CD4-positive, alpha-beta T cell treated with Interferon alpha-2 for 1 hour (primary cell): ENCODE measurements around the gene FOXN3.
A peak's percentile ranks its signal among the peaks of the same experiment; 100 is the strongest.

Source experiments
- DNase-seq, 2 donors: peaks; one replicate each; pipeline ENCODE4 v3.0.0-alpha.2; 2020 to 2022

The FOXN3 gene

GRCh38 chr14:89382901-89383845 lies 33.9 kb downstream of the FOXN3 start:
- no peak for DNase-seq

- DNase-seq: no peak
These were observed 34.5 kb downstream of the FOXN3 start for GRCh38 chr14:89382487-89382886.

- no peak for DNase-seq
These were observed 36.9 kb downstream of the FOXN3 start for GRCh38 chr14:89379891-89380820.

DNA sequence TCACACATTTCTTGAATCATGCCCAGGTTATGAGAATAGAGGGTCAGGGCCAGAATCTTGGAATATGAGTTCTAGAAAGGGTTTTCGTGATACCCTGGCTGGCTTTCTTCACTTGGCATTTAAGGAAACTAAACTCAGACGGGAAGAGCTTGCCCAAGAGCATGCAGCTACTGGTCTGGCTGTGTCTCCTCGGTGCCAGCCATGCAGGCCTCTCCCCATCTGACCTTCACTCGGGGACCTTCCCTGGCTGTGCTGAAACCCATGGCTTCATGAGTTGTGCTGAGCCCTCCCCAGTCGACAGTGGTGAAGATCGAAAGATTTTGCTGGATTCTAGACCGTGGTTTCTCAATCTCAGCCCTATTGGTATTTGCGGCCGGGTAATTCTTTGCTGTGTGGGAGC lies 38.0 kb downstream of the FOXN3 start:
- no peak for DNase-seq

GRCh38 chr14:89378119-89378518 lies 38.9 kb downstream of the FOXN3 start:
- no peak for DNase-seq

DNA sequence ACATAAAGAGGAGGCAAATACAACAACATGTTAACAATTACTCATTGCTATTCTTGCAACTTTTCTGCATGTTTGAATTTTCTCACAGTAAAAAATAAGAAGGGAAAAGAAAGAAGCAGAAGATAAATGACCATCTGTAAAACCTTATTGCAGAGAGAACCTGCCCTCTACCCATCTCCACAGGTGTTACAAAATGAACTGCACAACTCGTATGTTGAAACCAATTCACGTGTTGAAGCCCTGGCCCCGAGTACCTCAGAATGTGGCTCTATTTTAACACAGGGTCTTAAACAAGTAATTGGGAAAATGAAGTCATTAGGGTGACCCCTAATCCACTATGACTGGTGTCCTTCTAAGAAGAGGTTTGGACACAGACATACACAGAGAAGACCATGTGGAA lies 39.5 kb downstream of the FOXN3 start:
- DNase-seq: no peak

- no peak for DNase-seq
These were observed 42.1 kb downstream of the FOXN3 start for GRCh38 chr14:89374908-89375307.

DNA sequence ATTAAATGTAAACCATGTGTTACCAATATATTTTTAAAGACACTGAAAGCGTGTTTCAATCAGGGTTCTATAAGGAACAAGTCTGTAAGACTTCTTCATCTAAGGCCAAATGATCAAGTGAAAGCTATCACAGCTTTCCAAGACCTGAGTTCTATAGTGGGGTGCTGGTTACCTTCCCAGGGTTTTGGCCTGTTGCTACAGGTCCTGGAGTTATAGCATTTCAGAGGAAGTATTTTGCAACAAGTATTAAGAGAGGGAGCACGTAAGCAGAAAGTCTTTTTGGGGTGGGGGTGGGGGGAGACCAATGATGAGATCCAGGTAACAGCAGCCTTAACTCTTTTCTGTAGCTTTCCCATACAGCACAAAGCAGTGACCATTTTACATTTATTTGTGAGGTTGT lies 43.8 kb downstream of the FOXN3 start:
- no peak for DNase-seq

DNA sequence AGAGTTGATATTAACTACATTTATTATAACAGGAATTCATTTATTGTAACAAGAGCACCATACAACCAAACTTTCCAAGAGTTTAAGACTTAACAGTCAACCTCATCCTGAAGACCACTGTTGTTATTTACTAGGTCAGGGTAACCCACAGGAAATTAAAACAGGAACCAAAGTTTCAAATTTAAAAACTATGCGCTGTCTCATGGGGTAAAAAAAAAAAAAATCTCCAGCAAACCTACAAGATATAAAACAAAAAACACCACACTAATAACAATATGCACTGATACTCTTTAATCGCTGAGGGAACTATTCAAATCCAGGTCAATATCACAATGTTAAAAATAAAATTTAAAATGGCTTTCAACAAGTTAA lies 44.5 kb downstream of the FOXN3 start:
- no peak for DNase-seq

DNA sequence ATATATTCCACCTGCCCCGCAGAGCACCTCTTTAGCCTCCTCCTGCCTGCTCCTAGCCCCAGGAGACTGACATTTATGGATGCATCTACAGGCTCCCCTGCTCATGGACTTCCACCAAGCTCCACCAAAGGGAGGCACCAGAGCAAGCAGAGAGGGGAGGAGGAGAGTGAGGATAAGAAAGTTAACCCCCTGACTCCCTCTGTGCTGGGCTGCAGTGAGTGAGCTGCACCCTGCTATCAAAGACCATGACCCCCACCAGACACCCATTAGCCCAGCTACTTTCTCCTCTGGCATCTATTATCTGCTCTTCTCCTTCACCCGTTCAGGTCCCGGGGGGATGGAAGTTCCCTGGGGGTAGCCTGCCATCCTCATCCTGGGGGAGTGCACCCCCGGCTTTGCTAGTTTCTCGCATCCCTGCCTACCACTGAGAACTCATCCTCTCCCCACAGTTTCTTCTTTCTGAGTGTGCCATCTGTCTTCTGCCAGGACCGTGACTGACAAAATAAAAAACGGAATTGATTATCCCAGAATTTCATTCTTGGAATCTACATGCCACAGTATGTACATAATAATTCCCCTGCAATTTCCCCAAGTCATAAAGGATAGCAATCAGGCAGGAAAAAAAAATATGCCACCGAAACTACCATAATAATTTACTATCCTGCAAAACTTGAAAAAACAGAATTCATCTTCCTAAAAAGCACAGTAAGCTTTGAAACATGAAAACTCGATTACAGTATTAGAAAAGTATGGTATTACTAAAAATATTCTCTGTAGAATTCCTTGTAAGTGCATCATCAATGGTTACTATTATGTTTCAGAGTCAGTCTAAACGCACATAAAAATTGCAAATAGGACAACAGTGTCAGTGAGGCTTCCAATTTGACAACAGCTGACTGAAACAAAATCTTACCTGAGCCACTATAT lies 45.2 kb downstream of the FOXN3 start:
- DNase-seq: no peak

DNA sequence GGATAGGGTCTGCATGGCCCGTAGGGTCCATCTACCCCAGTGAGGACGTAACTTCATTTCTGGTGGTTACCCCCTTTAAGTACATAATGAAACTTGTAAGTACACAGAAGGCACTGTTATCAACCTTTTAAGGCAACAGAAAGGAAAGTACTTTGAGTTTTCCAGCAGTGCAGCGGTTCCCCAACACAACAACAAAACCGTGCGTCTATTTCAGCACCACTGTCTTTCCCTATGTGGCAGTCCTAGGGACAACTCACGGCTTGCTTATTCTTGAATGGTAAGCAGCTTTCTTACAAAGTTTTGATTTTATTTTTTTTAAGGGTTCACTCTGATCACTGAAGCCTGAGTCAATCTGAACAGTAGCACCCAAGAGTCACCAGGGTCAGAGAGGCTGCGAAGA lies 46.3 kb downstream of the FOXN3 start:
- DNase-seq: no peak

- no peak for DNase-seq
These were observed 46.7 kb downstream of the FOXN3 start for GRCh38 chr14:89370381-89370780.

DNA sequence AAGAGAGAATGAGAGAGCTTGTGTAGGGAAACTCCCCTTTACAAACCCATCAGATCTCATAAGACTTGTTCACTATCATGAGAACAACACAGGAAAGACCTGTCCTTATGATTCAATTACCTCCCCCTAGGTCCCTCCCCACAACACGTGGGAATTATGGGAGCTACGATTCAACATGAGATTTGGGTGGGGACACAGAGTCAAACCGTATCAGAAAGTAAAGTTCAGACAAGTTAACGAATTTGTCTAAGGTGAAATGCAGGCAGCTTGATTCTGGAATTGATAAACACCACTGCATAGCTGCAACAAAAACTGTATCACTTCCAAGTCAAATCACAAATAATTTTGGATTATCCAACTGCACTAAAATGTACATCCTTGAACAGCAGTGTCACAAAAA lies 47.4 kb downstream of the FOXN3 start:
- no peak for DNase-seq

- DNase-seq: no peak
These were observed 48.2 kb downstream of the FOXN3 start for GRCh38 chr14:89368490-89369477.

DNA sequence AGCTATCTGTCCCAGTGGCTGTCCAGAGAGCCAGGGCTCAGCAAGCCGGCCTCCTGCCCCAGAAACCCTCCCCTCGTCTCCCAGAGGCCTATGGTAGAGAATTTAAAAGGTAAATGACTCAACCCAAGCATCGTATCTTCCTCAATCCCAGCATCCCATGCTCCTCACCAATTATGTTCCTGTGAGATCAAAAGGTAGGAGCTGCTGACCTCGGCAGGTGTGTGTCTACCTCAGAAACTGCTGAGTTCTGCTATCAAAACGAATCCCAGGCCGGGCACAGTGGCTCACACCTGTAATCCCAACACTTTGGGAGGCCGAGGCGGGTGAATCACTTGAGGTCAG lies 49.3 kb downstream of the FOXN3 start:
- no peak for DNase-seq

GRCh38 chr14:89366864-89367778 lies 49.9 kb downstream of the FOXN3 start:
- DNase-seq: no peak

GRCh38 chr14:89365061-89365801 lies 51.8 kb downstream of the FOXN3 start:
- peak; percentile 70 to 73 for DNase-seq

- DNase-seq: no peak
These were observed 52.7 kb downstream of the FOXN3 start for GRCh38 chr14:89364316-89364715.

GRCh38 chr14:89360277-89360676 lies 56.8 kb downstream of the FOXN3 start:
- no peak for DNase-seq
